ES-I3 (cell line): ENCODE results near the gene DIO3.

Experiments
- H3K36me3 ChIP-seq: 2 replicates; pipeline ENCODE4 v1.6.1; 2013; ENCODE audit warnings: mild to moderate bottlenecking, low read length, control low read depth, moderate library complexity; ENCODE audit not compliant: insufficient read depth
- H3K4me1 ChIP-seq: 2 replicates; pipeline ENCODE4 v1.6.1; 2013; ENCODE audit warnings: mild to moderate bottlenecking, control low read depth, low read length; ENCODE audit not compliant: insufficient read depth
- H3K9ac ChIP-seq: 2 replicates; pipeline ENCODE4 v1.6.1; 2013; ENCODE audit warnings: low read depth, mild to moderate bottlenecking, low read length, moderate library complexity
- H3K9me3 ChIP-seq: 2 replicates; pipeline ENCODE4 v1.6.1; 2013; ENCODE audit warnings: mild to moderate bottlenecking, low read length, moderate library complexity; ENCODE audit not compliant: control insufficient read depth, insufficient read depth

Gene DIO3

DNA sequence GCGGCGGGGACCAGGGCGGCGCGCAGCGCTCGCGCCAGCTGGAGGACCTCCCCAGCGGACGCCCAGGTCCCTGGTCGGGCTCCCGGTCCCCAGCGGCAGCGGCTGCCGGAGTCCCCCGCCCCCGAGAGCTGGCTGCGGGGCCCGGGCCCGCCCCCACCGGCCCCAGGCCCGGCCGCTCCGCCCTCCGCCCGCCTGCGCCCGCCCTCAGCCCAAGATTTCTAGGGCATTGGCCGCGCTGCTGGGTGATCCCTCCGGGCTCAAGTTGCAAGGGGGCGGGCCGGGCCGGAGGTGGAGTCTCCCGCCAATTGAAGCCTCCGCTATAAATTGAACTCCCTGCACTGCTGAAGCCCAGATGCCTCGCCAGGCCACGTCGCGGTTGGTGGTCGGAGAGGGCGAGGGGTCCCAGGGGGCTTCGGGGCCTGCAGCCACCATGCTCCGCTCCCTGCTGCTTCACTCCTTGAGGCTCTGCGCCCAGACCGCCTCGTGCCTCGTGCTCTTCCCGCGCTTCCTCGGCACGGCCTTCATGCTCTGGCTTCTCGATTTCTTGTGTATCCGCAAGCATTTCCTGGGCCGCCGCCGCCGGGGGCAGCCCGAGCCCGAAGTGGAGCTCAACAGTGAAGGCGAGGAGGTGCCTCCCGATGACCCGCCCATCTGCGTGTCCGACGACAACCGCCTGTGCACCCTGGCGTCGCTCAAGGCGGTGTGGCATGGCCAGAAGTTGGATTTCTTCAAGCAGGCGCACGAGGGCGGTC, at the start of gene DIO3:
Gene DIO3, plus strand, starts transcription at position 351 of the 752 bp plus-strand sequence.
- Histone ChIP-seq H3K4me1 (peaks cover 4% of the 10 kb centered on the region; the same call in 1 of the 2 replicates), H3K9me3 (peaks cover 11% of the 10 kb centered on the region; the same call in 1 of the 2 replicates), H3K9ac (no peak within 1 kb of the TSS; the same call in 1 of the 2 replicates), H3K36me3 (no peaks in the 10 kb centered on the region)

DNA sequence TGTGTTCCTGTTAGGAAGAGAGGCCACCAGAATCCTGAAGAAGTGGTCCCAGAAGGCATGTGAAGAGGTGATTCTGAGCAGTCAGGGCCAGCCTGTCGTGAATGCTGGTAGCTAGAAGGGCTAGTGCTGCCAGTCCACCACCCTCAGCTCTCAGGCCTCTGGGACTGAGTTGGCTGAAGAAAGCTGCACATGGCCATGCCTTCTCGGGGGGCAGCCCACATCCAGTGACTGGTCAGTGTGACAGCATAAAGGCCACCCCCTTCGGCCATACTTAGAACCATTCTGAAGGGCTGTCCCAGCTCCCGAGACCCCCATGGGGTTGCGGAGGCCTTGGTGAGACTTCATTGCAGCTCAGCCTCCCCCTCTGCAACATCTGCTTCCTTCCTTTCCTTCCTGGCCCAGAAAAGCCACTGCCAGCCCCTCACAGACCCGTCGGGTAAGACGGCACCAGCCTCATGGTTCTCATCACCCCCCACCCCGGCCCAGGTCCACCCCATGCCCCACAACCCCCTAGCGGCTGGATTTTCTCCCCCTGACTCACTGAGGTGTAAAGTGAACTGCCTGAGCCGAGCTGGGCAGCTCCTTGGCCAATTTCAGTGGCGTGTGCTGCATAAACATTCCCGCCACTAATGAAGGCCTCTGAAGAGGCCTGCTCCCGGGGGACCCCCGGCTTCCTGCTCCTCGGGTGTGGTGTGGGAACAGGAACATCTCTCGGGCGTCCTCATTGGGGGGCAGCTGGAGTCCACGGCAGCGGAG, 49.5 kb upstream of the DIO3 start:
- Histone ChIP-seq H3K4me1 (no peaks in the 10 kb centered on the region), H3K9ac (no peak overlapping the region), H3K36me3 (no peaks in the 10 kb centered on the region)

DNA sequence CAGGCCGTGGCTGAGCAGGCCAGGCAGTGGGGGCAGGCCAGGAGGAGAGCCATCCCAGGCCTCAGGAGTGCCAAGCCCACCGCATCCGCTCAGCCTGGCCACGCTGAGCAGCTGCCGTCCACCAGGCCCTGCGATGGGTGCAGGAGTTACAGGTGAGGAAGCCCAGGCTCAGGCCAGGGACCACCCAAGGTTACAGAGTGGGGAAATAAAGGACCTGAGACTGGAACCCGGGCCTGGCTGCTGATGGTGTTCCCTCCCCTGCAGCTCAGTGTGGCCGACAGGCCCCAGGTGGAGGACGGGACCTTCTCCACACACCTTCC, 49.0 kb upstream of the DIO3 start:
- Histone ChIP-seq H3K9me3 (peaks cover 2% of the 10 kb centered on the region; the same call in 1 of the 2 replicates), H3K9ac (no peak overlapping the region), H3K4me1 (no peaks in the 10 kb centered on the region), H3K36me3 (no peaks in the 10 kb centered on the region)

More for the DNA sequence above, 49.5 kb upstream of the DIO3 start:
- peaks cover 2% of the 10 kb centered on the region; the same call in 1 of the 2 replicates for H3K9me3 ChIP-seq

DNA sequence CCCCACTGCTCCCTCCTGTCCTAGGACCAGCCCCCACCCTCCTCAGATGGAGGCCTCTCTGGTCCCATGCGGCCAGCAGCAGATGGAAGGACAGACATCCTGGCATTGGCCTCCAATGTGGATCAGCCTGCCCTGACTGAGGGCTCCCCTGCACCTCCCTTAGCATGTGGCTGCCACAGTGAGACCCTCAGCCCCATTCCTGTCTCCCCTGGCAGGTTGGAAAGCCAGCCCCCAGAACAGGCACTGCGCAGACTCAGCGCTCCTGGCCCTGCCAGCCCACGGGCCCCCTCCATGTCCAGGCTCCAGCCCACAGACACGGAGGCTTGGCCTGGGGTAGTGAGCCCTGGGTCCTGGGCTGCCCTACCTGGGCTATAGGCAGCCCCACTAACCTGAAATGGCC, 47.2 kb upstream of the DIO3 start:
- peaks cover 2% of the 10 kb centered on the region; the same call in 1 of the 2 replicates for H3K9me3 ChIP-seq
- no peaks in the 10 kb centered on the region for H3K4me1 ChIP-seq
- no peaks in the 10 kb centered on the region for H3K36me3 ChIP-seq
- H3K9ac ChIP-seq: no peak overlapping the region

DNA sequence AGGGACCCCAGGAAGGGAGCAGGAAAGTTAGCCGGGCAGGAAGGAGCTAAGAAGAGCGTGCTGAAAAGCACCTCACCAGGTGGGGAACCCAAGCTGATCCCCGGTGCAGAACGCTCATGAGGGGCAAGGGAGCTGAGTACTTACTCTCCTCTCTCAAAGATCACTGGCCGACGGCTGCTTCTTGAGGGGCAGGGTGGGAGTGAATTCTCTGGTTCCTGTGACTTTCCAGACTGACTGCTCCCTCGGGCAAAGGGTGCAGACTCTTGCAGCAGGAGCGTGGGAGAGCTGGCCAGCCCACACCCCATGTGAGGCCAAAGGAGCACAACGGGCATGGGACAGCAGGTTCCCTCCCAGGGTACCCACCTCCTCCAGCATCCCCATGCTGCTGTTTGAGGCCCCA, 44.9 kb upstream of the DIO3 start:
- Histone ChIP-seq H3K9ac (no peak overlapping the region), H3K9me3 (peaks cover 2% of the 10 kb centered on the region; the same call in 1 of the 2 replicates), H3K4me1 (no peaks in the 10 kb centered on the region)

DNA sequence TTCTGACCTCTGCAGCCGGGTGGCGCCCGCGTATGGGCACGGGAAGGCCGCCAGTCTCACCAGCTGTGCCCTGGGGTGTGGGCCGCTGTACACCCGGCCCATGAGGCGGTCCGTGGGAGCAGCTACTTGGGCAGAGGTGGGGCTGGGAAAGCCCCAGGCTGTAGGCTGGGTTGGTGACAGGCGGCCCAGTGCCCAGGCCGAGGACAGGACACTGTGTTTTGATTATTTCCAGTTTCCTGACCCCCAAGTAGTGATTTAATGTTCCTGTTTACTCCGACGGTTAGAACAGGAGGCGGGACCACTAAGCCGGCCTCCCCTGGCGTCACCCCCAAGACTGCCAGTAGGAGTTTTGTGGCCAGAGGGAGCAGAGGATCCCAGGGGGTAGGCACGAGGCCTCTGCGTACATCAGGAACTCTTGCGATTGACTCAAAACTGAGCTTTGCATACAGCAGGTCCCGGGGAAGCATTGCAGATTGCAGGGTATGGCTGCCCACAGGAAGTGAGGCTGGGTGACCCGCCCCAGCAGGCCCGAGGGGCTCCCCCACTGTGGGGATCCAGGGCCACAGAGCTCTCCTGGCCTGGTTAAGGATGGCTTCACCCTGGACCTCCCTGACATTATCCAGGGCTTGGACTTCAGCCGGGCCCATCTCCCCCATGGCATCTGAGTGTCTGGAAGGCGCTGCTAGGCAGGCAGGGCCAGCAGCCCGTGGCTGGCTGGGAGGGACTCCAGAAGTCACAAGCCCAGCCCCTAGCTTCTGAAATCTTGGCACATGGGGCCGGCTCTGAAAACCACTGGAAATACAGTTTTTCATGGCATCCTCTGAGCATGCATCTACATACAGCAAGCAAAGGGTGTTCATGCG, 42.5 kb upstream of the DIO3 start:
- Histone ChIP-seq H3K9ac (no peak overlapping the region), H3K36me3 (no peaks in the 10 kb centered on the region), H3K9me3 (peaks cover 6% of the 10 kb centered on the region), H3K4me1 (no peaks in the 10 kb centered on the region)

More for the DNA sequence above, 44.9 kb upstream of the DIO3 start:
- H3K36me3 ChIP-seq: no peaks in the 10 kb centered on the region

GRCh38 chr14:101520621-101521472, 40.4 kb upstream of the DIO3 start:
- Histone ChIP-seq H3K9me3 (peaks cover 4% of the 10 kb centered on the region; the same call in 1 of the 2 replicates), H3K9ac (no peak overlapping the region), H3K4me1 (no peaks in the 10 kb centered on the region), H3K36me3 (no peaks in the 10 kb centered on the region)

DNA sequence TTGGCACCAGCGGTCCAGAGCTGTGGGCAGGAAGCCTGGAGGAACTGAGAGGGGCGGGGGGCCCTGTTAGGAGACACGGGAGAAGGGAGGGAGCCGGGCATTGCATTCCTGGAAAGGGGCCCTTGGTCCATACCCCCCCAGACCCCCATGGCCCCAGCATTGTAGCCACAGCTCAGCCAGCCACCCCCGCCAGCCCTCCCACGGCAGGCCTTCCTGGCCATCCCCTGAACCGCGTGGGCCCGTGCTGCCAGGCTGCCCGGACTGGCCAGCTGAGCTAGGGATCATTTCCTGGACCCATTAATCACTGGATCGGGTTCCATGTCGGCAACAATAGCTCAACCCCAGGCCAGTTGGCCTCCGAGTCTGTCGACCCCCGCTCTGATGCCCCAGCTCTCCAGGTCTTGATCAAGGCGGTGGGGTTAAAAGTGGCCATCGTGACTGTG, 39.8 kb upstream of the DIO3 start:
- Histone ChIP-seq H3K4me1 (no peaks in the 10 kb centered on the region), H3K36me3 (no peaks in the 10 kb centered on the region), H3K9me3 (peaks cover 4% of the 10 kb centered on the region; the same call in 1 of the 2 replicates), H3K9ac (no peak overlapping the region)

DNA sequence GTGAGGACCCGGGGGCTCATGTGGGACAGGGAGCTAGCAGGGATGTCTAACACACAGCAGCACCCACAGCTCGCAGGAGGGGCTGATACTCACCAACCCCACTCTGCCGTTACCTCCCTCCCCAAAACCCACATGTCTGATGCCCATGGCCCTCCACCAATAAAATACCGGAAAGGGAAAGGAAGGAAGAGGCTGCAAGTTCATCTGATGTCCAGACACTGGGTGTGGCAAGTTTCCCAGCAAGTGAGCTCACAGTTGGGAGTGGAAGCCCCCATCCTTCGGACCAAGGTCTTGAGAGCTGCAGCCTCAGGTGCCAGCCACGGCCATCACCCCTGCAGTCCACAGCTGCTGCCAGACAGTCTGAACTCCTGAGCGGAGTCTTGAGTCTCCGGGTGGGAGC, 39.3 kb upstream of the DIO3 start:
- Histone ChIP-seq H3K9ac (no peak overlapping the region), H3K9me3 (peaks cover 4% of the 10 kb centered on the region; the same call in 1 of the 2 replicates), H3K36me3 (no peaks in the 10 kb centered on the region), H3K4me1 (no peaks in the 10 kb centered on the region)

DNA sequence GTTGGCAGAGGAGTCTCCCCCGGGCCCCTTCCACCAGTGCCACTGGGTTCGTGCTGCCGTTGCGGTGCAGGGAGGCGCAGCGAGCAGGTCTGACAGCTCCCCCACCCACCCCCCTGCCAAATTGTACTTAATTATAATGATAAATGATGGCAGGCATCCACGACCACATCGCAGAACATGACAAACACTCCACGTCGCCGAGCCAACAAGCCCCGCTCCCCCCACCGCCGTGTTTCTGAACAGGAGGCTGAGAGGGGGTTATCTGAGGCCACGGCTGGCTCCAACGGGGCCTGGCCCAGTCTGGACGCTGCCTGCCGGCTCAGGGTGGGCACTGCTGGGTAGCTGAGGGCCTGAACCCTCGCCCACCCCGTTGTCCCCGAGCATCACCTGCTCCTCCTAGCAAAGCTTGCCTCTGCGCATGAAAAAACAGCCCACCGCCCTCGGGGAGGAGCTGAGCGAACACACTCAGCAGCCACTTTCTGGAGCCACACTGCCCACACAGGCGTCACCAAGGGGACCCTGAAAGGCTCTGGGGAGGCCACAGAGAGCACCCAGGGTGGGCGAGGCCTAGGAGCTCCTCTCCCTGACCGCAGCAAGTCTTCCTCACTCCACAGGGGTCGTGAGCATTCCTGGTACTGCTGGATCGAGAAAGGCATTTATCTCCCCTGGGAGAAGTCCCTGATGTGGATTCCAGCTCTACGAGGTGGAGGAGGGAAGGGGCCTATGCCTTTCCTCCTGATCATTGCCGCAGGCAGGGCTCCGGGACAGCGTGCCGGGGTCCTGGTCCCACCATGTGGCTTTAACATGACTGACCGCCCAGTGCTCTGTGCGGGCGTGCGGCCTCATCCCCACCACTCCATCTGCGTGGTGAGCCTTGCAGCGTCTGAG, 35.4 kb upstream of the DIO3 start:
- H3K4me1 ChIP-seq: no peaks in the 10 kb centered on the region; the same call in 1 of the 2 replicates
- no peak overlapping the region for H3K9ac ChIP-seq
- peaks cover 4% of the 10 kb centered on the region; the same call in 1 of the 2 replicates for H3K9me3 ChIP-seq
- no peaks in the 10 kb centered on the region; the same call in 1 of the 2 replicates for H3K36me3 ChIP-seq

- no peaks in the 10 kb centered on the region; the same call in 1 of the 2 replicates for H3K36me3 ChIP-seq
- H3K9me3 ChIP-seq: peaks cover 4% of the 10 kb centered on the region; the same call in 1 of the 2 replicates
- H3K9ac ChIP-seq: no peak overlapping the region
- H3K4me1 ChIP-seq: no peaks in the 10 kb centered on the region; the same call in 1 of the 2 replicates
Measured at GRCh38 chr14:101527987-101528386, 33.3 kb upstream of the DIO3 start.

- no peaks in the 10 kb centered on the region; the same call in 1 of the 2 replicates for H3K36me3 ChIP-seq
- no peak overlapping the region for H3K9ac ChIP-seq
- no peaks in the 10 kb centered on the region for H3K9me3 ChIP-seq
- H3K4me1 ChIP-seq: no peaks in the 10 kb centered on the region; the same call in 1 of the 2 replicates
Measured at GRCh38 chr14:101529079-101529478, 32.2 kb upstream of the DIO3 start.
